Liver (tissue), 9 donors: Measurements from ENCODE around the gene EHBP1. TPM values are rescaled to one million over a fixed set of nuclear protein-coding genes. Genes with fewer than 3 reads are reported as not detected.

Experiments used
- DNase-seq: peaks from one replicate; pipeline ENCODE4 v3.0.0-alpha.2; 2017; ENCODE audit warnings: low spot score
- H3K27ac ChIP-seq, 2 donors: one replicate each; pipeline ENCODE4 v1.7.0; 2013; ENCODE audit warnings: inconsistent platforms in 2 of 2, low read length in 2 of 2, control low read depth in 1 of 2, low read depth in 1 of 2, mild to moderate bottlenecking in 1 of 2
- H3K27me3 ChIP-seq, 4 donors: one replicate each; pipeline versions ENCODE4 v1.6.1 to v1.7.0; 2013; ENCODE audit warnings: low read length in 3 of 4, inconsistent platforms in 1 of 4, mild to moderate bottlenecking in 1 of 4, moderate library complexity in 1 of 4; ENCODE audit not compliant: control insufficient read depth in 4 of 4, insufficient read depth in 4 of 4
- H3K36me3 ChIP-seq, 4 donors: one replicate each; pipeline versions ENCODE4 v1.6.1 to v1.7.0; 2013; ENCODE audit warnings: low read length in 3 of 4, mild to moderate bottlenecking in 3 of 4, low read depth in 1 of 4, moderate library complexity in 1 of 4; ENCODE audit not compliant: control insufficient read depth in 4 of 4, insufficient read depth in 3 of 4
- H3K4me1 ChIP-seq, 4 donors: one replicate each; pipeline versions ENCODE4 v1.6.1 to v1.7.0; 2013; ENCODE audit warnings: low read length in 3 of 4, mild to moderate bottlenecking in 3 of 4, moderate library complexity in 1 of 4; ENCODE audit not compliant: control insufficient read depth in 4 of 4, insufficient read depth in 4 of 4
- H3K4me3 ChIP-seq, 3 donors: one replicate each; pipeline versions ENCODE4 v1.6.1 to v1.7.0; 2013; ENCODE audit warnings: low read length in 3 of 3, control low read depth in 1 of 3, low read depth in 1 of 3, mild to moderate bottlenecking in 1 of 3
- H3K9ac ChIP-seq, 2 donors: one replicate each; pipeline ENCODE4 v1.7.0; 2013; ENCODE audit warnings: low read length in 2 of 2, mild to moderate bottlenecking in 2 of 2, moderate library complexity in 2 of 2, control low read depth in 1 of 2, low read depth in 1 of 2
- H3K9me3 ChIP-seq, 4 donors: one replicate each; pipeline versions ENCODE4 v1.6.1 to v1.7.0; 2013; ENCODE audit warnings: low read length in 3 of 4; ENCODE audit not compliant: control insufficient read depth in 4 of 4
- CTCF ChIP-seq: fragments of 150-350 bp; IDR thresholded peaks from 2 replicates; pipeline ENCODE4 v1.5.1; 2017; ENCODE audit warnings: improper control_type of control experiment, low read depth, low read length; ENCODE audit not compliant: missing input control
- EGR1 ChIP-seq, 2 donors: IDR thresholded peaks; 2 replicates each; pipeline ENCODE4 v1.6.1; 2016 to 2018; ENCODE audit warnings: antibody characterized with exemption in 2 of 2, low read depth in 2 of 2
- FOXA1 ChIP-seq: IDR thresholded peaks from 2 replicates; pipeline ENCODE4 v1.6.1; 2016; ENCODE audit warnings: antibody characterized with exemption
- FOXA2 ChIP-seq: IDR thresholded peaks from 2 replicates; pipeline ENCODE4 v1.6.1; 2016; ENCODE audit warnings: antibody characterized with exemption
- GABPA ChIP-seq, 2 donors: IDR thresholded peaks in 1 of 2; conservative IDR thresholded peaks in 1 of 2; 2 replicates each; pipeline ENCODE4 v1.6.1; 2016; ENCODE audit warnings: antibody characterized with exemption in 2 of 2, mild to moderate bottlenecking in 1 of 2, moderate library complexity in 1 of 2
- HNF4A ChIP-seq, 2 donors: conservative IDR thresholded peaks; 2 replicates each; pipeline ENCODE4 v1.6.1; 2016; ENCODE audit warnings: antibody characterized with exemption in 2 of 2, mild to moderate bottlenecking in 2 of 2
- HNF4G ChIP-seq: IDR thresholded peaks from 2 replicates; pipeline ENCODE4 v1.6.1; 2016; ENCODE audit warnings: antibody characterized with exemption
- JUND ChIP-seq, 2 donors: IDR thresholded peaks; 2 replicates each; pipeline ENCODE4 v1.6.1; 2016; ENCODE audit warnings: antibody characterized with exemption in 2 of 2
- MAX ChIP-seq: IDR thresholded peaks from 2 replicates; pipeline ENCODE4 v1.6.1; 2016; ENCODE audit warnings: antibody characterized with exemption
- NR2F2 ChIP-seq: IDR thresholded peaks from 2 replicates; pipeline ENCODE4 v1.6.1; 2016; ENCODE audit warnings: antibody characterized with exemption
- RAD21 ChIP-seq, 2 donors: IDR thresholded peaks; 2 replicates each; pipeline ENCODE4 v1.6.1; 2016; ENCODE audit warnings: antibody characterized with exemption in 2 of 2, mild to moderate bottlenecking in 2 of 2
- REST ChIP-seq: IDR thresholded peaks from 2 replicates; pipeline ENCODE4 v1.6.1; 2016; ENCODE audit warnings: antibody characterized with exemption, mild to moderate bottlenecking
- RXRA ChIP-seq, 2 donors: IDR thresholded peaks; 2 replicates each; pipeline ENCODE4 v1.6.1; 2017 to 2018; ENCODE audit warnings: antibody characterized with exemption in 2 of 2, mild to moderate bottlenecking in 1 of 2
- SP1 ChIP-seq: IDR thresholded peaks from 2 replicates; pipeline ENCODE4 v1.6.1; 2018; ENCODE audit warnings: antibody characterized with exemption, mild to moderate bottlenecking
- TAF1 ChIP-seq: conservative IDR thresholded peaks from 2 replicates; pipeline ENCODE4 v1.6.1; 2016; ENCODE audit warnings: antibody characterized with exemption, mild to moderate bottlenecking
- YY1 ChIP-seq: IDR thresholded peaks from 2 replicates; pipeline ENCODE4 v1.6.1; 2016; ENCODE audit warnings: antibody characterized with exemption, mild to moderate bottlenecking
- ZBTB33 ChIP-seq: IDR thresholded peaks from 2 replicates; pipeline ENCODE4 v1.6.1; 2016; ENCODE audit warnings: antibody characterized with exemption
- WGBS: extraction: QIAGEN DNeasy Blood & Tissue Kit; methylation state at CpG from one replicate; pipeline ENCODE4 v1.1.7; 2013; 5-methylcytosine and 5-hydroxymethylcytosine counted together
- polyA plus RNA-seq, 2 donors: library from polyadenylated mRNA; stranded (reverse) in 1 of 2; unstranded in 1 of 2; fragments of 200-250 nt in 1 of 2; fragments of >200 nt in 1 of 2; fragmentation: Nextera tagmentation in 1 of 2; extraction: Ambion mirVana in 1 of 2; gene quantifications; one replicate each; pipeline versions ENCODE4 v1.2.1 to v1.2.3, GENCODE V29; 2013 to 2015
- total RNA-seq, 2 donors: library from RNA; depleted of rRNA; stranded (reverse); fragments of >200 nt; gene quantifications; one replicate each; pipeline ENCODE4 v1.2.3, GENCODE V29; 2014
- TF ChIP-seq, protein P1 (sequence below): IDR thresholded peaks from 2 replicates; pipeline ENCODE4 v1.6.1; 2016; ENCODE audit warnings: antibody characterized with exemption
- donor health status: healthy.
- donor health status: healthy.
- donor health status: healthy.
- donor health status: healthy.
- donor health status: healthy.

EHBP1 gene
- total and polyA plus RNA-seq, 4 donors = 16.6 to 85.8 (median 24.4) TPM

DNA sequence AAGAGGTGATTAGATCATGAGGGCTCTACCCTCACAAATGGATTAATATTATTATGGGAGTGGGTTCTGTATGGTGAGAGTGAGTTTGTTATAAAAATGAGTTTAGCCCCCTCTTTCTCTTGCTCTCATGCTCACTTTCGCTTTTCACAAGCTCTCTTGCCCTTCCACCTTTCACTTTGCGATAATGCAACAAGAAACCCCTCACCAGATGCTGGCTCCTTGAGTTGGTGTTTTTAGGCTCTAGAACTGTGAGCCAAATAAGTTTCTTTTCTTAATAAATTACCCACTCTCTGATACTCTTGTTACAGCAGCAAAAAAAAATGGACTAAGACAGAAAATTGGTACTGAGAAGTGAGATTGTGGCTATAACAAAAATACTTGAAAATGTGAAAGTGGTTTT is 106.5 kb downstream of the EHBP1 start:
- Histone ChIP-seq H3K4me1 (peaks cover 0 to 7% (median 2%) of the 10 kb centered on the region in 4 donors), H3K36me3 (peaks cover 0 to 1% (median under 1%) of the 10 kb centered on the region in 4 donors), H3K27me3 (no peaks in the 10 kb centered on the region), H3K9ac (no peak overlapping the region), H3K27ac (no peak overlapping the region), H3K4me3 (no peak overlapping the region), H3K9me3 (no peaks in the 10 kb centered on the region)
- DNase-seq = no peak
- TF ChIP-seq SP1 (no peak), TAF1 (no peak), CTCF (no peak), FOXA1 (no peak)
- TF ChIP-seq, protein P1, sequence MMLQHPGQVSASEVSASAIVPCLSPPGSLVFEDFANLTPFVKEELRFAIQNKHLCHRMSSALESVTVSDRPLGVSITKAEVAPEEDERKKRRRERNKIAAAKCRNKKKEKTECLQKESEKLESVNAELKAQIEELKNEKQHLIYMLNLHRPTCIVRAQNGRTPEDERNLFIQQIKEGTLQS = no peak
- WGBS = 94% methylated on average over 2 of the region's 2 CpGs

GRCh38 chr2:62812921-62813825 is 107.7 kb downstream of the EHBP1 start:
- Histone ChIP-seq H3K27ac (no peak overlapping the region), H3K9me3 (no peaks in the 10 kb centered on the region), H3K4me1 (peaks cover 0 to 7% (median 2%) of the 10 kb centered on the region in 4 donors), H3K9ac (no peak overlapping the region), H3K27me3 (no peaks in the 10 kb centered on the region), H3K4me3 (no peak overlapping the region), H3K36me3 (no peaks in the 10 kb centered on the region)
- WGBS = 81% methylated on average over 6 of the region's 6 CpGs
- no peak for DNase-seq
- TF ChIP-seq FOXA2 = no peak
- no peak for TF ChIP-seq NR2F2
- TF ChIP-seq REST = no peak
- TF ChIP-seq HNF4G = no peak
- TF ChIP-seq, protein P1 = no peak
- TF ChIP-seq MAX = no peak
- TF ChIP-seq ZBTB33 = no peak
- TF ChIP-seq RXRA (IDR thresholded peaks at IDR 0.05) = no peak
- no peak for TF ChIP-seq FOXA1
- TF ChIP-seq HNF4A (conservative IDR thresholded peaks at IDR 0.05) = no peak
- TF ChIP-seq RAD21 (IDR thresholded peaks at IDR 0.05) = no peak
- TF ChIP-seq TAF1 = no peak
- no peak for TF ChIP-seq SP1
- TF ChIP-seq GABPA (IDR thresholded peaks at IDR 0.05 in 1 of 2, conservative IDR thresholded peaks at IDR 0.05 in 1 of 2) = no peak
- TF ChIP-seq CTCF = no peak
- TF ChIP-seq YY1 = no peak
- TF ChIP-seq EGR1 (IDR thresholded peaks at IDR 0.05; ENCODE audit: low read depth in 2 of 2) = no peak
- TF ChIP-seq JUND (IDR thresholded peaks at IDR 0.05) = no peak
